ENCODE measurements around the gene ITLN2. TPM values are rescaled to one million over a fixed set of nuclear protein-coding genes. Genes with fewer than 3 reads are reported as not detected.
"Not testable (repeated sequence)": the region's sequence is repeated elsewhere in the genome, so short reads cannot be mapped to it uniquely, and the experiment has no call there.

The ITLN2 gene
- polyA plus RNA-seq, 2 of the 4 experiments (the other 2 are of a cell fraction), result 0.22 to 0.30 TPM

- ATAC-seq, result no peak
Observed at GRCh38 chr1:160916666-160917065, 37.9 kb downstream of the ITLN2 start.

GRCh38 chr1:160913229-160913628 is 41.4 kb downstream of the ITLN2 start:
- CTCF ChIA-PET, result interaction anchor here (0.5 kb wide), 1 partner anchor 261 kb away, joined by 4 read pairs; no protein-coding TSS in a partner anchor
- H3K4me2 ChIP-seq; H3K4me1 ChIP-seq; DNase-seq (ENCODE audit: low read depth in 1 of 2, low spot score in 1 of 2); ATAC-seq; H3K27ac ChIP-seq; FAIRE-seq; H3K4me3 ChIP-seq; POLR2A ChIA-PET; H3K9me3 ChIP-seq: not testable (repeated sequence)
- WGBS (ENCODE audit: missing lambda C conversion rate), result 79% methylated on average over 6 of the region's 6 CpGs

More at GRCh38 chr1:160916666-160917065, 37.9 kb downstream of the ITLN2 start:
- no peak overlapping the region for H3K4me2 ChIP-seq
- TF ChIP-seq POLR2AphosphoS2 (conservative IDR thresholded peaks at IDR 0.05; ENCODE audit: low read length) (no peak), FOSL2 (IDR thresholded peaks at IDR 0.05) (no peak), FOSL2 (CRISPR knock-in tag; IDR thresholded peaks at IDR 0.05) (0 out of 2 replicates have a peak, but pooled peaks have one; percentile 12), MAX (IDR thresholded peaks at IDR 0.05) (no peak)
- POLR2A ChIA-PET, result no interaction called here
- 24% methylated on average over 2 of the region's 2 CpGs for WGBS (ENCODE audit: missing lambda C conversion rate)
- H3K9me3 ChIP-seq, result no peaks in the 10 kb centered on the region
- CTCF ChIA-PET, result interaction anchor here (1.2 to 2.8 kb wide), 3 partner anchors 9 to 36 kb away, joined by 3 to 9 read pairs (median 3); no protein-coding TSS in a partner anchor
- H3K4me1 ChIP-seq, result no peaks in the 10 kb centered on the region
- FAIRE-seq (no peak), DNase-seq (ENCODE audit: low read depth in 1 of 2, low spot score in 1 of 2) (peak in 1 of 2 experiments; percentile 12)
- no peak overlapping the region for H3K27ac ChIP-seq
- no peak overlapping the region for H3K4me3 ChIP-seq

GRCh38 chr1:160911925-160912324 is 42.7 kb downstream of the ITLN2 start:
- H3K4me1 ChIP-seq, result no peaks in the 10 kb centered on the region
- ATAC-seq (no peak), FAIRE-seq (no peak), DNase-seq (ENCODE audit: low read depth in 1 of 2, low spot score in 1 of 2) (no peak)
- no peak overlapping the region for H3K4me3 ChIP-seq
- H3K4me2 ChIP-seq, result no peak overlapping the region
- POLR2A ChIA-PET, result no interaction called here
- CTCF ChIA-PET, result interaction anchor here (0.6 kb wide), 1 partner anchor 37 kb away, joined by 3 read pairs; no protein-coding TSS in a partner anchor
- no peaks in the 10 kb centered on the region for H3K9me3 ChIP-seq
- TF ChIP-seq CBX8 (IDR thresholded peaks at IDR 0.05) (no peak), CHD4 (IDR thresholded peaks at IDR 0.05; ENCODE audit: borderline replicate concordance) (no peak), POLR2A (IDR thresholded peaks at IDR 0.05; ENCODE audit: low read length) (no peak), JUN (IDR thresholded peaks at IDR 0.05) (no peak), REST (IDR thresholded peaks at IDR 0.05) (no peak), EHMT2 (IDR thresholded peaks at IDR 0.05; ENCODE audit: low read depth) (no peak), MAX (IDR thresholded peaks at IDR 0.05) (no peak), TP53 (CRISPR knock-in tag; IDR thresholded peaks at IDR 0.05) (no peak), EHF (CRISPR knock-in tag; IDR thresholded peaks at IDR 0.05) (no peak), MAZ (IDR thresholded peaks at IDR 0.05; ENCODE audit: borderline replicate concordance, low read depth, low read length) (no peak), BCL3 (IDR thresholded peaks at IDR 0.05) (no peak), KDM1A (IDR thresholded peaks at IDR 0.05; ENCODE audit: low read depth) (no peak), ESRRA (IDR thresholded peaks at IDR 0.05; ENCODE audit: borderline replicate concordance, low read length) (no peak), MYC (IDR thresholded peaks at IDR 0.05; ENCODE audit: borderline replicate concordance, low read length) (no peak), CEBPB (IDR thresholded peaks at IDR 0.05) (no peak), HOXB5 (CRISPR knock-in tag; IDR thresholded peaks at IDR 0.05) (no peak), RCOR1 (IDR thresholded peaks at IDR 0.05; ENCODE audit: low read depth, low read length) (no peak), PBX3 (IDR thresholded peaks at IDR 0.05) (no peak)
- WGBS (ENCODE audit: missing lambda C conversion rate), result 37% methylated on average over 2 of the region's 2 CpGs
- H3K27ac ChIP-seq, result no peak overlapping the region
